Smooth muscle cell (in vitro differentiated cells): Measurements from ENCODE around the gene TRMT44. TPM values are rescaled to one million over a fixed set of nuclear protein-coding genes. Genes with fewer than 3 reads are reported as not detected.

ENCODE experiments used
- DNase-seq: peaks from one replicate; lab custom pipeline; 2025; ENCODE audit not compliant: unreplicated experiment; lab: John Stamatoyannopoulos, UW
- H2AFZ ChIP-seq: fragments of 200-600 bp; sonication (generic); 2 replicates; pipeline ENCODE4 v1.6.0; 2016; ENCODE audit warnings: antibody characterized with exemption, low read depth, mild to moderate bottlenecking
- H3F3A ChIP-seq: fragments of 200-600 bp; sonication (generic); 2 replicates; pipeline ENCODE4 v1.6.0; 2017; ENCODE audit warnings: antibody characterized with exemption, low read depth
- H3K27ac ChIP-seq: fragments of 200-600 bp; sonication (generic); 2 replicates; pipeline ENCODE4 v1.5.1; 2016; ENCODE audit warnings: low read depth, mild to moderate bottlenecking
- H3K27me3 ChIP-seq: fragments of 200-600 bp; sonication (generic); 2 replicates; pipeline ENCODE4 v1.6.1; 2016; ENCODE audit warnings: low read depth, mild to moderate bottlenecking
- H3K36me3 ChIP-seq: fragments of 200-600 bp; sonication (generic); 2 replicates; pipeline ENCODE4 v1.5.1; 2016; ENCODE audit warnings: low read depth
- H3K4me1 ChIP-seq: fragments of 200-600 bp; sonication (generic); 2 replicates; pipeline ENCODE4 v1.5.1; 2016; ENCODE audit warnings: low read depth
- H3K4me2 ChIP-seq: fragments of 200-600 bp; sonication (generic); 2 replicates; pipeline ENCODE4 v1.6.0; 2016; ENCODE audit warnings: mild to moderate bottlenecking
- H3K4me3 ChIP-seq: fragments of 200-600 bp; sonication (generic); 2 replicates; pipeline ENCODE4 v1.5.1; 2016; ENCODE audit warnings: mild to moderate bottlenecking
- H3K79me2 ChIP-seq: fragments of 200-600 bp; sonication (generic); 2 replicates; pipeline ENCODE4 v1.6.0; 2016; ENCODE audit warnings: low read depth, mild to moderate bottlenecking
- H3K9ac ChIP-seq: fragments of 200-600 bp; sonication (generic); 2 replicates; pipeline ENCODE4 v1.6.0; 2016; ENCODE audit warnings: low read depth
- H3K9me3 ChIP-seq: fragments of 200-600 bp; sonication (generic); replicated peaks from 2 replicates; pipeline ENCODE4 v1.5.1; 2016; ENCODE audit warnings: low read depth
- H4K20me1 ChIP-seq: fragments of 200-600 bp; sonication (generic); 2 replicates; pipeline ENCODE4 v1.6.0; 2016; ENCODE audit warnings: low read depth
- WGBS: methylation state at CpG from one replicate; pipeline ENCODE4 v1.1.7; 2016; ENCODE audit warnings: low lambda C conversion rate; 5-methylcytosine and 5-hydroxymethylcytosine counted together
- polyA plus RNA-seq: library from polyadenylated mRNA; unstranded; fragments of >200 nt; fragmentation: Nextera tagmentation; extraction: Ambion mirVana; gene quantifications from 2 replicates; pipeline ENCODE4 v1.2.1, GENCODE V29; 2016
- total RNA-seq: library from RNA; depleted of rRNA; stranded (reverse); fragments of >200 nt; gene quantifications from 2 replicates; pipeline ENCODE4 v1.2.3, GENCODE V29; 2014
- TF ChIP-seq, protein P1 (sequence below): fragments of 200-600 bp; sonication (generic); IDR thresholded peaks from 2 replicates; pipeline ENCODE4 v1.5.1; 2017; ENCODE audit warnings: borderline replicate concordance, mild to moderate bottlenecking, antibody characterized with exemption; ENCODE audit not compliant: insufficient read depth, poor library complexity, severe bottlenecking

TRMT44 gene
- total and polyA plus RNA-seq, 2 experiments from 2014 or later: 5.0 to 18.7 TPM

DNA sequence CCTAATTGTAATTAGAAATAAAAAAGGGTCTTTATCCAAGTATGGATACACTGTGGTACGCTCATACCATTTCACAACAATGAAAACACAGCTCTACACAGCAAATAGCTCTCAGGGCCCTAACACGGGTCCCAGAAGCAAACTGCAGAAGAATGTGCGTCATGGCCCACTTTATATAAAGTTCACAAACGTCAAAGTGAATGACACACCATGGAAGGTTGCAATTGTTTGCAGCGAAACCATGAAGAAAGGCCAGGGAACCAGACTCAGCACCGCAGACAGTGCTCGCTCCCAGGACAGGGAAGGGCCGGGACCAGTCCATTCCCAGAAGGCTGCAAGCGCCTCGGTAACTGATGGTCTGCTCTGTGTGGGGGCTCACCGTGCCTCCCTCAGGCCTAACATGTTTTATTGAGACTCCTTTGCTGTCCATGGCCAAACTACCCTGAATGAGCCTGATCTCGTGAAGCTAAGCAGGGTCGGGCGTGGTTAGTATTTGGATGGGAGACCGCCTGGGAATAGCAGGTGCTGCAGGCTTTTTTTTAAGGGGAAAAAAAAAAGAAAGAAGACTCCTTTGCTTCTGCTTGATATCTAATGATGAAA, 47.9 kb upstream of the TRMT44 start:
- peaks cover 23% of the 10 kb centered on the region for H4K20me1 ChIP-seq
- H3K4me3 ChIP-seq: no peak overlapping the region
- no peak for DNase-seq
- H3K4me1 ChIP-seq: peaks cover 18% of the 10 kb centered on the region
- peak overlapping the region; percentile 64 for H3K27ac ChIP-seq
- TF ChIP-seq, protein P1, sequence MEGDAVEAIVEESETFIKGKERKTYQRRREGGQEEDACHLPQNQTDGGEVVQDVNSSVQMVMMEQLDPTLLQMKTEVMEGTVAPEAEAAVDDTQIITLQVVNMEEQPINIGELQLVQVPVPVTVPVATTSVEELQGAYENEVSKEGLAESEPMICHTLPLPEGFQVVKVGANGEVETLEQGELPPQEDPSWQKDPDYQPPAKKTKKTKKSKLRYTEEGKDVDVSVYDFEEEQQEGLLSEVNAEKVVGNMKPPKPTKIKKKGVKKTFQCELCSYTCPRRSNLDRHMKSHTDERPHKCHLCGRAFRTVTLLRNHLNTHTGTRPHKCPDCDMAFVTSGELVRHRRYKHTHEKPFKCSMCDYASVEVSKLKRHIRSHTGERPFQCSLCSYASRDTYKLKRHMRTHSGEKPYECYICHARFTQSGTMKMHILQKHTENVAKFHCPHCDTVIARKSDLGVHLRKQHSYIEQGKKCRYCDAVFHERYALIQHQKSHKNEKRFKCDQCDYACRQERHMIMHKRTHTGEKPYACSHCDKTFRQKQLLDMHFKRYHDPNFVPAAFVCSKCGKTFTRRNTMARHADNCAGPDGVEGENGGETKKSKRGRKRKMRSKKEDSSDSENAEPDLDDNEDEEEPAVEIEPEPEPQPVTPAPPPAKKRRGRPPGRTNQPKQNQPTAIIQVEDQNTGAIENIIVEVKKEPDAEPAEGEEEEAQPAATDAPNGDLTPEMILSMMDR: no peak
- H3K36me3 ChIP-seq: no peaks in the 10 kb centered on the region
- H3K27me3 ChIP-seq: no peaks in the 10 kb centered on the region
- no peaks in the 10 kb centered on the region for H3K79me2 ChIP-seq
- H3F3A ChIP-seq: peaks cover 32% of the 10 kb centered on the region
- no peak overlapping the region for H2AFZ ChIP-seq
- H3K9me3 ChIP-seq: no peaks in the 10 kb centered on the region
- H3K9ac ChIP-seq: no peak overlapping the region
- H3K4me2 ChIP-seq: peak overlapping the region; percentile 37
- 95% methylated on average over 15 of the region's 15 CpGs for WGBS

- Histone ChIP-seq H3K27ac (peak overlapping the region; percentile 64), H3K4me2 (peak overlapping the region; percentile 58), H3K4me3 (no peak overlapping the region), H3K27me3 (no peaks in the 10 kb centered on the region), H2AFZ (no peak overlapping the region), H3F3A (peaks cover 32% of the 10 kb centered on the region), H3K4me1 (peaks cover 18% of the 10 kb centered on the region), H4K20me1 (peaks cover 23% of the 10 kb centered on the region), H3K9ac (no peak overlapping the region), H3K36me3 (no peaks in the 10 kb centered on the region), H3K9me3 (no peaks in the 10 kb centered on the region), H3K79me2 (no peaks in the 10 kb centered on the region)
- DNase-seq: no peak
- TF ChIP-seq, protein P1: no peak
- WGBS: 11% methylated on average over 8 of the region's 8 CpGs
Measured at GRCh38 chr4:8393593-8394038, 47.0 kb upstream of the TRMT44 start.

GRCh38 chr4:8394061-8394519, 46.5 kb upstream of the TRMT44 start:
- no peak overlapping the region for H3K4me3 ChIP-seq
- WGBS: 18% methylated on average over 19 of the region's 19 CpGs
- H3K79me2 ChIP-seq: no peaks in the 10 kb centered on the region
- H3K4me2 ChIP-seq: peak overlapping the region; percentile 58
- peaks cover 23% of the 10 kb centered on the region for H4K20me1 ChIP-seq
- no peak overlapping the region for H2AFZ ChIP-seq
- H3F3A ChIP-seq: peaks cover 32% of the 10 kb centered on the region
- H3K4me1 ChIP-seq: peaks cover 18% of the 10 kb centered on the region
- no peak for DNase-seq
- peak overlapping the region; percentile 2 for H3K9ac ChIP-seq
- H3K27ac ChIP-seq: peak overlapping the region; percentile 64
- no peaks in the 10 kb centered on the region for H3K9me3 ChIP-seq
- no peaks in the 10 kb centered on the region for H3K36me3 ChIP-seq
- H3K27me3 ChIP-seq: no peaks in the 10 kb centered on the region
- TF ChIP-seq, protein P1: no peak

DNA sequence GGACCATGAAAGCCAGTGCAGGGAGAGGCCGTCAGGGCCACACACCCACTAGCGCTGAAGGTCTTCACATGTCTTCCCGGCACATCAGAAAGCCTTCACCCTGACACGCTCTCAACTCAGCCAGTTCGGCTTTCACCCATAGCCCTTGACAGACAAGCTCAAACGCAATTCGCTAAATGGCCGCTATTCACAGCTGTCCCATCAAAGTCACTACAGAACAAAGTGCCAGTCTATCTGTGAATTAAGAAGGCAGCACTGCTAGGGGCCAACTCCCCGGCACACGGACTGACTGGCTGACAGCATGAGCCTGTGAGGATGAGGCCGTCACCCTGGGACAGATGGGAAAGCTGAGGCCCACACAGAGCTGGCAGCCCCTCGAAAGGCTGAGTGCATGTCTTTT, 45.8 kb upstream of the TRMT44 start:
- H3K27ac ChIP-seq: no peak overlapping the region
- no peaks in the 10 kb centered on the region for H3K79me2 ChIP-seq
- TF ChIP-seq, protein P1: no peak
- H3K4me3 ChIP-seq: no peak overlapping the region
- DNase-seq: no peak
- no peaks in the 10 kb centered on the region for H3K27me3 ChIP-seq
- no peak overlapping the region for H3K9ac ChIP-seq
- no peak overlapping the region for H3K4me2 ChIP-seq
- H4K20me1 ChIP-seq: peaks cover 23% of the 10 kb centered on the region
- peaks cover 18% of the 10 kb centered on the region for H3K4me1 ChIP-seq
- WGBS: 93% methylated on average over 12 of the region's 12 CpGs
- H3F3A ChIP-seq: peaks cover 32% of the 10 kb centered on the region
- H3K36me3 ChIP-seq: no peaks in the 10 kb centered on the region
- H2AFZ ChIP-seq: no peak overlapping the region
- no peaks in the 10 kb centered on the region for H3K9me3 ChIP-seq
